Pulmonary artery endothelial cell (primary cell): Measurements from ENCODE around the gene SEC23IP. TPM values are rescaled to one million over a fixed set of nuclear protein-coding genes. Genes with fewer than 3 reads are reported as not detected.
A peak's percentile ranks its signal among the peaks of the same experiment; 100 is the strongest.
"Not testable (repeated sequence)": the region's sequence is repeated elsewhere in the genome, so short reads cannot be mapped to it uniquely, and the experiment has no call there.

Experiments
- DNase-seq: peaks from one replicate; pipeline ENCODE4 v3.0.0-alpha.2; 2011; ENCODE audit warnings: low read depth, low spot score
- total RNA-seq: library from RNA; depleted of rRNA; stranded (reverse); fragments of >200 nt; gene quantifications from 2 replicates; pipeline ENCODE4 v1.2.3, GENCODE V29; 2014

SEC23IP gene
- 21.0 and 27.3 TPM in 2 replicates for total RNA-seq

- DNase-seq: peak; percentile 88
These were observed at the start of gene SEC23IP for GRCh38 chr10:119892188-119893065. SEC23IP (plus strand) TSS chr10:119892730; CDS start chr10:119892783, 53 bp downstream.

GRCh38 chr10:119845656-119846055, 46.9 kb upstream of the SEC23IP start:
- no peak for DNase-seq

GRCh38 chr10:119849031-119849789, 43.3 kb upstream of the SEC23IP start:
- no peak for DNase-seq

DNA sequence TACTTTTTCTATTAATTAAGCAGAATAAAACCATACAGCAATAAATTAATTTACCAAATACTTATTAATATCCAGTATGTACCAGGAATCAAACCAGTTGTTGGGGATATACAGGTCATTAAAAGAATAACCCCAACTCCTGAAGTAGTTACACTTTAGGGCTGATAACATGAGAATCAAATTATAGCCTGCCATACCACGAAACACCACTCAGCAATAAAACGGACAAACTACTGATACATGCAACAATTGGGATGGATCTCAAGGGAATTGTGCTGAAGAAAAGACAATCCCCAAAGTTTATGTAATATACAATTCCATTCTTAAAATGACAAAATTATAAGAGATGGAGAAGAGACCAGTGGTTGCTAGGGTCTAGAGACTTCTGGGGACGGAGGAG, 42.6 kb upstream of the SEC23IP start:
- DNase-seq: no peak

DNA sequence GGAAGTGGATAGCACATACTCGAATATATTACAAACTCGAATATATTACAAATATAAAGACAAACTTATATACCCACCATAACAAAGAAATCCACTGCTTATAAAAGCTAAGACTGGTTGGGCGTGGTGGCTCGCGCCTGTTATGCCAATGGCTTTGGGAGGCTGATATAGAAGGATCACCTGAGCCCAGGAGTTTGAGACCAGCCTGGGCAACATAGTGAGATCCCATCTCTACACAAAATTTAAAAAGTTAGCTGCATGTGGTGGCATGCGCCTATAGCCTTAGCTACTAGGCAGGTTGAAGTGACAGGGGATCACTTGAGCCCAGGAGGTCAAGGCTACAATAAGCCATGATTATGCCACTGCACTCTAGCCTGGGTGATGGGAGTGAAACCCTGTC, 40.3 kb upstream of the SEC23IP start:
- DNase-seq: no peak

DNA sequence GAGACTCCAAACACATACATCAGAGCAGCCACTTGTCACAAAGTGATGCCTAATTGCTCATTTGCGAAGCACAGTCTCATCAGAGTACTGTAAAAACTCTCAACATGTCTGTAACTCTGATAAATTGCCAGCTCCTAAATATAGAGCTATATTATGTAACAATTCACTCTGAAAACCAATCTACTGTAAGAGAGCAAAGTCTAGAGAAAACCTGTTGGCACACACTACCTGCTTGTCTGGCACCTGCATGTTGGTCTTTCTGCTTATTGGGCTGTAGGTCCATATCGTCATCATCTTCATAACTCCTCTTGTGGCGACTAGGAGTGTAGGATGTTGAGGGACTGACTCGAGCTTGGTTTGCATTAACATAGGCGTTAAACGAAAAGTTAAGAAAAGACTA, 39.7 kb upstream of the SEC23IP start:
- no peak for DNase-seq

DNA sequence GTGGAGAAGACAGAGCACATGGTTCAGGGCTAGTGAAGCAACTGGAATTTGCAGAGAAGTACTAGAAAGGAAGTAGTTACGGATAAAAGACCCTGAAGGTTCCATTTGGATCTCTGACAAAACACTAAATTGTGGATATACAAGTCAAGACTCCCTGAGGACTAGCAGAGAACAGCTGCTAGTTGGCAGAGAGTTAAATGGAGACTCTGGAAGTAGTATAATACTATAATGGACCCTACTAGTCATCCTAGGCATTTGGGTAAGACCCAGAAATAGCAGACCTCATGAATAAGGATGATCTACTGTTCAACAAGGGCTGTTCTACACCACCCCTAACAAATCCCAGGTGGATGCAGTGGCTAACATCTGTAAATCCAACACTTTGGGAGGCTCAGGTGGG, 39.0 kb upstream of the SEC23IP start:
- DNase-seq: no peak

- DNase-seq: no peak
These were observed 34.5 kb upstream of the SEC23IP start for GRCh38 chr10:119858063-119858462.

DNA sequence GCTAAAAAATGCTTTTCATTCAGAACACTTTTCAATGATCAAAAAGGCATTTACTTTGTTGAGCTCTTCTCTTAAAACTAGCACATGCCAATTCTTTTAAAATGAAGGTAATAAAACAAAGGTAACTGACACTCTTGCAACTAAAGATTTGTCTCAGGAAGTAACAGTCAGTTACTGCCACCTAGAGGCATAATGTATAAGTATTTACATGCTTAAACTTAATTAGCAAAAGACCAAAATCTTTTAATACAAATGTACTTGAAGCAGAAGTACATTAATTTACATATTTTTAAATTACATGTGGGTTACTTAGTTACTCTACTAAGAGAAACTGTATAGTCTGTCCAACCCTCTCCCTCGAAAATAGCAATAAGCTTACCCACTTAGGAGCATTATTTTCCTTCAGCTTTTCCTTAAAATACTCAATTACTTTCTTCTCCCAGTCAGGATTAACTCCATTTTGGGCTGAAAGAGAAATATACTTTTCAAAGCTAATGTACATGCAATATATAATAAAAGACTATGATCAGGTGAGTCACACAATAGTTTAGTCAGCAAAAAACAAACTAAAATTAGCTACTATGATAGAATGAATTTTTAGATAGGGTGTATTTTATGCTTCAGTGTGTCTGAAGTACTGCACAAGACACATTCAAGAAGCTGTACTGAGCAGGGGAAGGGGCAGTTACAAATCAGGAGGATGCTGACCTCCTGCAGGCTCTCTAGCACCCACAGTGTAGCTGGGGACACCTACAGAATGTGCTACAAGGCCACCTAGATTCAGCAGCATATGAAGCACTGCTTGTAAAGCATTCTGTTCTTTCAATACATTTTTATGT, 32.9 kb upstream of the SEC23IP start:
- no peak for DNase-seq

- DNase-seq: no peak
These were observed 31.5 kb upstream of the SEC23IP start for GRCh38 chr10:119860866-119861607.

- DNase-seq: no peak
These were observed 30.0 kb upstream of the SEC23IP start for GRCh38 chr10:119862524-119862923.

DNA sequence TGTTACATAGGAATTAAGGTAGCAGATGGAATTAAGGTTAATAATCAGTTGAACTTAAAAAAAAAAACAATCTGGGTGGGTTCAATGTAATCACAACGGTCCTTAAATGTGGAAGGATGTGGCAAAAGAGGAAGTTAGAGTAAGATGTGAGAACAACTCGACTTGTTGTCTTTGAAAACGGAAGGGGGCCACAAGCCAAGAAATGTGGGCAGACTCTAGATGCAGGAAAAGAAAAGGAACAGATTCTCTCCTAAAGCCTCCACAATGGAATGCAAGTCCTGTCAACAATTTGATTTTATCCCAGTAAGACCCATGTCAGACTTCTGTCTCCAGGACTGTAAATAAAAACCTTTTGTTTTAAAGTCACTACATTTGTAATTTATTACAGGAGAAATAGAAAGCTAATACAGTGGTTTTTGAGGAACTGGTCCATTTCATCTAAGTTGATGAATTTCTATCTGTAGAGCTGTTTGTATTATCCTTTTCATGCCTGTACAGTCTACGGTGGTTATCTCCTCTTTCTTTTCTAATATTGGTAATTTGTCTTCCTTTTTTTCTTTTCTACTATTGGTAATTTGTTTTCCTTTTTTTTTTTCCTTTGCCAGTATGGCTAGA, 28.5 kb upstream of the SEC23IP start:
- no peak for DNase-seq

DNA sequence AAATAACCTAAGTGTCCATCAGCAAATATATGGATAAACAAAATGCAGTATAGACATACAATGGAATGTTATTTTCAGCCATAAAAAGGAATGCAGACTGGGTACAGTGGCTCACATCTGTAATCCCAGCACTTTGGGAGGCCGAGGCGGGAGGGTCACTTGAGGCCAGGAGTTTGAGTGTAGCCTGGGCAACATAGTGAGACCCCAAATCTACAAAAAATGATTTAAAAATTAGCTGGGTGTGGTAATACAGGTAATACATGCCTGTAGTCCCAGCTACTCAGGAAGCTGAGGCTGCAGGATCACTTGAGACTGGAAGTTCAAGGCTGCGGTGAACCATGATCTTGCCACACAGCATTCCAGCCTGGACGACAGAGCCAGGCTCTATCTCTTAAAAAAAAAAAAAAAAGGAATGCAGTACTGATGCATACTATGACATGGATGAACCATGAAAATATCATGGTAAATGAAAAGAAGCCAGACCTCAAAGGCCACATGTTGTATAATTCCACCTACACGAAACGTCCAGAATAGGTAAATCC, 26.8 kb upstream of the SEC23IP start:
- no peak for DNase-seq

- no peak for DNase-seq
These were observed 25.2 kb upstream of the SEC23IP start for GRCh38 chr10:119867317-119867716.

- DNase-seq: not testable (repeated sequence)
These were observed 23.1 kb upstream of the SEC23IP start for GRCh38 chr10:119869398-119869797.

- no peak for DNase-seq
These were observed 20.5 kb upstream of the SEC23IP start for GRCh38 chr10:119871881-119872609.

- DNase-seq: no peak
These were observed 20.0 kb upstream of the SEC23IP start, which contains the start of gene MCMBP for GRCh38 chr10:119872610-119872859. MCMBP (minus strand) TSS chr10:119872843; CDS start chr10:119872584, 259 bp downstream.

- DNase-seq: peak; percentile 45
These were observed 19.5 kb upstream of the SEC23IP start for GRCh38 chr10:119872860-119873681.

DNA sequence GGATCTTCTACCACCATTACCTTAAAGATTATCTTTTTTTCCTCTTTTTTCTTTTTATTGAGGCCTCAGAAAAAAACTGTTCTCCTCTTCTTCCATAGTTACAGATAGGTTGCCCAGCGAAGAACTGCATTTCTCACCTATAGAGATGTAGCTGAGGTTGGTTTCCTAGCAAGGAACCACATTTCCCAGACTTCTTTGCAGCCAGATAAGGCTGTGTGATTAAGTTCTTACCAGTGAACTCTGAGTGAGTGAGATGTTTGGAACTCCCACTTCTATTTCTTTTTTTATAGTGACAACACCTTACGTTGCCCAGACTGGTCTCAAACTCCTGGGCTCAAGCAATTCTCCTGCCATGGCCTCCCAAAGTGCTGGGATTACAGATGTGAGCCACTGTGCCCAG, 14.0 kb upstream of the SEC23IP start:
- DNase-seq: no peak
